GM23338 (cell line): ENCODE measurements around the gene SLC39A11. TPM values are rescaled to one million over a fixed set of nuclear protein-coding genes. Genes with fewer than 3 reads are reported as not detected.

ENCODE experiments used
- CTCF ChIP-seq, 2 experiments: fragments of 200-600 bp in 1 of 2; sonication (generic) in 1 of 2; conservative IDR thresholded peaks; 2 replicates each; pipeline versions ENCODE4 v1.5.1 to v1.6.1; 2016 to 2017; ENCODE audit warnings: antibody characterized with exemption in 2 of 2, low read depth in 2 of 2, mild to moderate bottlenecking in 2 of 2, moderate library complexity in 1 of 2
- EZH2phosphoT487 ChIP-seq: fragments of 200-600 bp; sonication (generic); IDR thresholded peaks from one replicate; pipeline ENCODE4 v1.8.1; 2018; ENCODE audit warnings: antibody characterized with exemption; ENCODE audit not compliant: unreplicated experiment
- REST ChIP-seq: IDR thresholded peaks from one replicate; pipeline ENCODE4 v1.6.1; 2018; ENCODE audit warnings: antibody characterized with exemption; ENCODE audit not compliant: unreplicated experiment
- ZNF114 ChIP-seq: fragments of 250-450 bp; sonication (Bioruptor Pico); IDR thresholded peaks from 2 replicates; pipeline ENCODE4 v1.5.0; 2020; ENCODE audit warnings: mild to moderate bottlenecking, moderate library complexity
- ZNF462 ChIP-seq: fragments of 250-450 bp; sonication (Bioruptor Pico); IDR thresholded peaks from 2 replicates; pipeline ENCODE4 v1.5.0; 2020; ENCODE audit warnings: mild to moderate bottlenecking, moderate library complexity
- polyA plus RNA-seq: library from polyadenylated mRNA; unstranded; fragments of >200 nt; fragmentation: Nextera tagmentation; extraction: Ambion mirVana; gene quantifications from 2 replicates; pipeline ENCODE4 v1.2.1, GENCODE V29; 2016
- total RNA-seq: library from RNA; depleted of rRNA; stranded (reverse); fragments of >200 nt; shearing (Covaris generic); gene quantifications from 2 replicates; pipeline ENCODE4 v1.2.3, GENCODE V29; 2014

The SLC39A11 gene
- total and polyA plus RNA-seq, 2 experiments from 2014 or later, result 10.8 to 18.1 TPM

- no peak for TF ChIP-seq ZNF462 (CRISPR knock-in tag)
- TF ChIP-seq CTCF (conservative IDR thresholded peaks at IDR 0.05; ENCODE audit: low read depth in 2 of 2), result no peak
- no peak for TF ChIP-seq ZNF114 (CRISPR knock-in tag)
- TF ChIP-seq REST, result no peak
- no peak for TF ChIP-seq EZH2phosphoT487
Measured at GRCh38 chr17:72984145-72984925, 108.2 kb downstream of the SLC39A11 start (continued).
